NCI-H82 treated with DMSO at 0.1 percent for 48 hours (cell line): Measurements from ENCODE around the gene VWA7.

ENCODE experiments used
- DNase-seq: peaks from one replicate; lab custom pipeline; 2025; ENCODE audit not compliant: unreplicated experiment; lab: John Stamatoyannopoulos, UW

Gene VWA7

DNA sequence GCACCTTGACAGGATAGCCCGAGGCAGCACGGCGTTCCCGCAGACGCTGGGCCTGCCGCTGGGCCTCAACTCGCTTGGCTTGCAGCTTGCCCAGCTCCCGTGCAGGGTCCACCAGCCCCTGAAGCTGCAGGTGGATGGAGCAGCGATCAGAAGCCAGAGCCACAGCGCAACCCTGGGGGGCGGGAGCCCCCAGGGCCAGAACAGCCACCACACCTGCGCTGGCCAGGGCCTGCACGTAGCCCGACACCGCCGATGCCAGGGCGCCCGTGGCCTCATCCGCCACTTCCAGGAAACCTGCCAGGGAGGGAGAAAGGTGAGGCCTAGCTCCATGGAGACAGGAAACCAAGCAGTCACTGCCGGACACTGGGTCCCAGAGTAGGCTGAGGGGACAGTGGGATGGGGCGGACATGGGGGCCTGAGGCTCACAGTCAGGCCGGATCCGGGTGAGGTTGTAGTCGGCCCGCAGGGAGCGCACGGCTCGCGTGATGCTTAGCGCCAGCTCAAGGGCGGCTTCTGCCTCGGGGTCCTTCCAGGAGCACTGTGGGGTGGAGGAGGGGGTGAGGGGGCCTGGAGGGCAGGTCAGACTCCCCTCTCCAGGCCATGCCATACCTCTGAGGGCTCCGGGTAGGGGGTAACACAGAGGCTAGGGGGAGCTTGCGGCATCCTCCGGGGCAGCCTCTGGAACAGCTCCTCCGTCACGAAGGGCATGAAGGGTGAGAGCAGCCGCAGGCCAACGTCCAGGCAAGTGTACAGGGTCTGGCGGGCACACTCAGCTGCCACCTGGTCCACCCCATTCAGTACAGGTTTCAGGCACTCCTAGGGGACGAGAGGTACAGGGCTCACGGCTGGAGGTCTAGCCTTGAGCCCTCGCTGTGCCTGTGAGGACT, 2.1 kb upstream of the VWA7 start:
- no peak for DNase-seq

DNA sequence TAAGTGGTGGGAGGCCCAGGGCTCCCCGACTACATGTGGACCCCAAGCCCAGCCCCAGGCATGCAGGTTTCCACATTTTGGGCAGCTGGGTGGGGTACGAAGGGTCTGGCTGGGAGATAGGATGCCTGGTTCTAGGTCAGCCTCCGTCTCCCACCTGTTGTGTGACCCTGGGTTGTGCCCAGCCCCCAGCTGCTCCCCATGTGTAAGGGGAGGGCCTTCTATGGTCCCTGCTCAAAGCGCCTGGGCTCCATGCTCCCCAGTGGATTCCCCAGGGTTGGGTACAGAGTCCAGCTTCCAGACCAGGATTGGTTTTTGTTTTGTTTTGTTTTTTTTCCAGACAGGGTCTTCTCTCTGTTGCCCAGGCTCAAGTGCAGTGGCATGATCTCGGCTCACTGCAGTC, 1.1 kb upstream of the VWA7 start:
- no peak for DNase-seq

DNA sequence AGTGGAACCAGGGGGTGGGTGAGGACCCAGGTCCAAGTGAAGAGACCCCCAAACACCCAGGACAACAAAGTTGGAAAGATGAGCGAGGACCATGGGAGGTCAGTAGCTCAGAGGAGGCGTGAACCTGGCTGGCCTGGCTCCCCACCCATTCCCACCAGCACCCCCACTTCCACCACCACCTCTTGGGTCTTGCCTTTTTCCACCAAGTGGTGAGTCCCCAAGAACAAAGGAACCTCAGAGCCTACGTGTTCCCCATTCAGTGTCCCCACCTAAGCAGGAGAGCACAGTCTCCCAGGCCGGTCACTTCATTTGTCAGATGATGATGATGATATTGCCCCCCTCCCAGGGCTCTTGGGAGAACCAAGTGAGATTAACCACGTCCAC, 531 bp upstream of the VWA7 start:
- DNase-seq: no peak

DNA sequence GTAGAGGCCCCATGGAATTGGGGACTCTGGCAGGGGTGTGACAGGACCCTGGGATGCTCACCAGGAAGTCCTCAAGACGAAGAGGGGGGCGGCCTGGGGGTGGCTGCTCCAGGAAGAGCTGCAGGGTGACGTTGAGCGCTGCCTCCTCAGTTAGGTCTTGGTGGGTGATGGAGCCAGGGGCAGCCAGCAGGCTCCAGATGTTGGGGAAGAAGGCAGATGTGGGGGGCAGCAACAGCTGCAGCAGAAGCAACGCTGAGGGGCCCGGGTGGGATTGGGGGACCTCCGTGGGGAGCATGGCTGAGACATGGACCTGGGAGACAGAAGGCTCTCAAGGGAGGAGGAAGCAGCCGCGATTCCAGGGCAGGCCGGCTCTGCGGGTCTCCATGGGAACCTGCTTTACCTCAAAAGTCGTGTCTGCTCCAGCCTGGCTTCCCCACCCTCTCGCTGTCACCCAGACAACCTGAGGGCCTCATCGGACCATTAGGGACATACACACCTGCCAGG, 591 bp downstream of the VWA7 start:
- DNase-seq: no peak

DNA sequence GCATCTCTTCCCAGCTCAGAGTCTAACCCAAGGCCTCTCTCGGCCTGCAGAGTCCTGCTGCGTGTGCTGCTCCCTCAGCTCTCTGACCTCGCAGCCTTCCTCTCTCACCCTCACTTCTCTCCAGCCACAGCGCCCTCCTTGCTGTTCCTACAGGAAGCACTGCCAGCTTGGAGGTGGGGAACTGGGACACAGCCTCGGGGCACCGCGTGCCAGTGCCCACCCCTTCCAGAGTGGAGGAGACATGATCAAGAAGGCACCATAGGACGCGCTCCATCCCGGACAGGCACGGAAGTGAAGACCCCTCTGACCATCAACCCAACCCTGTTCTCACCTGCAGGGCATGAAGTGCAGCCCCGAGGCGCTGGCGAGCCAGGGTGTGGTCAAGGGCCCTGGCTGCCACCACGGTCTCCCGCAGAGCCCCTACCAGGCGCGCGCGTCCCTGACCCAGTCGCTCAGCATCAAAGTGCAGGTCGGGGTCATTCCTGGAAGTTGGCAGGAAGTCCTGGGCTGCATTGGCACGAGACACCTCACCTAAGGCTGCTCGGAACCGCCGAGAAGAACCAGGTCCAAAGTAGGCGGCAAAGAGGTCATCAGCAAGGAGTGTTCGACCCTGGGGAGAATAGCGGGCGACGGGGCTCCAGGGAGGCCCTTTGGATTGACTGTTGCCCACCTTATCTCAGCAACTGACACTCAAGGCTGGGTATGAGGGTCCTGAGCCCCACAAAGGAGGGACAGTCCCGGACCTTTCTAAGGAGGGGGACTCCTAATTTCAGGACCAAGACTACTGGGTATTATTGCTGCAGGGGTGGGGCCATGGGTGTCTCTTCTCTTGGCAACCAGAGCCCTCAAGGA, 1.3 kb downstream of the VWA7 start:
- DNase-seq: no peak

DNA sequence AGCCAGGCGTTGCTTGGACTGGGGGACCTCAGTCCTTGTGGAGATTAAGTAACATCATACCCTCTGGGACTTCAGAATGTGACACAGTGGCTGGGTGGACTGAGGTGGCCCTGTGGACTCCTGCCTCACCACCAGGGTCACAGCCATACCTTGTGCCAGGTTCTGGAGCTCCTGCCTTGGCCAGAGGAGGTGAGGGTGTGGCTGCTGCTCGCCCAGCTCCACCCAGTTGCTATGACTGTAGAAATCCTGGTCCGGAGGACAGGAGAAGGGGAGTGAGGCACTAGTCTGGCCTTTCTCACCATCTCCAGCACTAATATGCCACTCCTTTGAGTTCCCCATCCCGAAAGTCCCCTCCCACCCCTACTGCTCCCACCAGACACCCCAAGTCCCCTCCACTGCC, 1.9 kb downstream of the VWA7 start:
- no peak for DNase-seq

DNA sequence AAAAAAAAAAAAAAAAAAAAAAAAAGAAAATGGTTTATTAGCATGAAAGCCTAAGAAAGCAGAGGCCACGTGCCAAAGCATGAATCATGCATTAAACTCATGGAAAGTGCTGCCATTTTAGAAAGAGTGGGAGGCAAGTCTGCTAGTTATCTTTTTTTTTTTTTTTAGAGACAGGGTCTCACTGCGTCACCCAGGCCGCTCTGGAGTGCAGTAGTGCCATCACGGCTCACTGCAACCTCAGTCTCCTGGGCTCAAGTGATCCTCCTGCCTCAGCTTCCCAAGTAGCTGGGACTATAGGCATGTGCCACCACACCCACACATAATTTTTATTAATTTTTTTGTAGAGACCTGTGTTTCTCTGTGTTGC, 5.2 kb downstream of the VWA7 start:
- no peak for DNase-seq

DNA sequence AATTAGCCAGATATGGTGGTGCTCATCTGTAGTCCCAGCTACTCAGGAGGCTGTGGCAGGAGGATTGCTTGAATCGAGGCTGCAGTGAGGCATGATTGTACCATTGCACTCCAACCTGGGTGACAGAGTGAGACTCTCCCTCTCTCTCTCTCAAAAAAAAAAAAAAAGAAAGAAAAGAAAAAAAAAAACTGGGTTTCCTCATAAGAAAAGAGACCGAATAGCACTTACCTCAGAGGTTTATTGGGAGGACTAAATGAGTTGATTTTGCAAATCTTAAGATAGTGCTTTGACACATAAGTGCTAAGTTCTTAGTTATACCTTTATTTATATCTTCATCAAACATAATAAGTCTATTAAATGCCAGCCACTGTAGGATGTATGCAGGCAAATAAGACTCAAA, 6.3 kb downstream of the VWA7 start:
- DNase-seq: no peak

DNA sequence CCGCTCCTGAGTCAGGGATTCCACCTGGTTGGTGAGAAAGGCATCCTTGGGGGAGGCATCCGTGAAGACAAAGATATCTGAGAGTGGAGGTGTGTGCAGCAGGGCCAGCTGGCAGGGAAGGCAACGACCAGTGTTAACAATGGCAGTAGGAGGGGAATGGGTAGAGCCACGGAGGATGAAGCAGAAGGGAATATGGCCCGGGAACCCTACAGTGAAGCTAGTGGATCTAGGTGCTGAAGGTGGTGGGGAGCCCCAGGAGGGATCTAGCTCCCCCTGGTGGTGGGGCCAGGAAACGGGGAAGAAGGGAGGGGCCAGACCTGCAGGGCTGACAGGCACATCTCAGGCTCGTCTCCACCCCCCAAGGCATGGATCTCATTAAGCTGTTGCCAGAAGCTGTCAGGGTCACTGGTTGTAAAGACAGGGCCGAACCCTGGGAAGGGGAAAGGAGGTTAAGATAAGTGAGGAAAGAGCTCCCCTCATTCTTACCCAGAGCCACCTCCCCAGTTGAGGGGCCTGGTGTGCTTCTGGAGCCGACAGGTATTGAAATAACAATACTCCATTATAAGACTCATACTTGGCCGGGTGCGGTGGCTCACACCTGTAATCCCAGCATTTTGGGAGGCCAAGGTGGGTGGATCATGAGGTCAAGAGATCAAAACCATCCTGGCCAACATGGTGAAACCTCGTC, 7.3 kb downstream of the VWA7 start:
- peak; percentile 78 for DNase-seq

DNA sequence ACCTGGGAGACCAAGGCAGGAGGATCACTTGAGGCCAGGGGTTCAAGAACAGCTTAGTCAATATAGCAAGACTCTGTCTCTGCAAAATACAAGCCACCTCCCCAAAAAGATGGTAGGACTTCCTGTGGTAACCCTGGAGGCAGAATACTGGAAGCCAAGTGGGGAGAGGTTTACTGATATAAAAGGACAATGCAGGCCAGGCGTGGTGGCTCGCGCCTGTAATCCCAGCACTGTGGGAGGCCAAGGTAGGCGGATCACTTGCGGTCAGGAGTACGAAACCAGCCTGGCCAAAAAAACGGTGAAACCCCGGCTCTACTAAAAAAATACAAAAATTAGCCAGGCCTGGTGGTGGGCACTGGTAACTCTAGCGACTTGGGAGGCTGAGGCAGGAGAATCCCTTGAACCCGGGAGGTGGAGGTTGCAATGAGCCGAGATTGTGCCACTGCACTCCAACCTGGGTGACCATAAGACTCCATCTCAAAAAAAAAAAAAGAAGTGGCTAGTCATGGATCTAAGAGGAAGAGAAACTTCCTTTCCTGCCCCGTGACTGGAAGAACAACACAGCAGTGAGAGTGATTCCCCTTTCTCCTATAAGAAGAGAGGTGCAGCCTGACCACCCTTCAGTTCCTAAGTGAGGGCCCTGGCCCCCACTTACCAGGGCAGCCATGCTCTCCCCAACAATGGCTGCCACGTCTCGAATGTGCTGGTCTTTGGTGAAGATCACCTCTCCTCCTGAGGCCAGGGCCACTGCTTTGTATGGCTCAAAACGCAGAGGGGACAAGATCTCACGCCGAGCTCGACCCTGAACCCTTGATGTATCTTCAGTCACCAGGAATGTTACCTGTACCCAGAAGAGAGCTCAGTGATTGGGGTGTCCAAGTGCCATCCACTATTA, 8.5 kb downstream of the VWA7 start:
- DNase-seq: no peak

DNA sequence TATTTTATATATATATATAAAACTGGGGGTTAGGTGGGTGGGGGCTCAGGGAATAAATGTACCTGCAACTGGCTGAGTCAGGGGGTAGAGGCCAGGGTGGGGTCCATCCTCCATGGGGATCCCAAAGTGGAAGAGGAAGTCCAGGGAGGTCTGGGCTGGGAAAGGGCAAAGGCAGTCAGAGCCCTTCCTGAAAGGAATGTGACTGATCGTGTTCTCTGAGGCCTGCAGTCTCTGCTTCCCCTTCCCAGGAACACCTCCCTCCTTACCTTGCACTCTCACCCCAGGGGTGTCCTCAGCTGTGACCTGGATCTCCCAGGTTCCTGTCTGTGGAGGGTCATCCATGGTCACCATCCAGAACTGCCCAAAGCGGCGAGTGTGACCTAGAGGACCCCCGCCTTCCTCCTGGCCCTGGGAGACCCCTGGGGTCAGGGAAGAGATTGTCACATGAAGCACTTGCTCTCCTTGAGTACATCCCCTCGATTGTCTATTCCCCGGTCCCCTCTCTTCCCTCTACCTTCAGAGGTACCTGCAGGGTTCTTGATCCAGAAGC, 10.0 kb downstream of the VWA7 start:
- no peak for DNase-seq

DNA sequence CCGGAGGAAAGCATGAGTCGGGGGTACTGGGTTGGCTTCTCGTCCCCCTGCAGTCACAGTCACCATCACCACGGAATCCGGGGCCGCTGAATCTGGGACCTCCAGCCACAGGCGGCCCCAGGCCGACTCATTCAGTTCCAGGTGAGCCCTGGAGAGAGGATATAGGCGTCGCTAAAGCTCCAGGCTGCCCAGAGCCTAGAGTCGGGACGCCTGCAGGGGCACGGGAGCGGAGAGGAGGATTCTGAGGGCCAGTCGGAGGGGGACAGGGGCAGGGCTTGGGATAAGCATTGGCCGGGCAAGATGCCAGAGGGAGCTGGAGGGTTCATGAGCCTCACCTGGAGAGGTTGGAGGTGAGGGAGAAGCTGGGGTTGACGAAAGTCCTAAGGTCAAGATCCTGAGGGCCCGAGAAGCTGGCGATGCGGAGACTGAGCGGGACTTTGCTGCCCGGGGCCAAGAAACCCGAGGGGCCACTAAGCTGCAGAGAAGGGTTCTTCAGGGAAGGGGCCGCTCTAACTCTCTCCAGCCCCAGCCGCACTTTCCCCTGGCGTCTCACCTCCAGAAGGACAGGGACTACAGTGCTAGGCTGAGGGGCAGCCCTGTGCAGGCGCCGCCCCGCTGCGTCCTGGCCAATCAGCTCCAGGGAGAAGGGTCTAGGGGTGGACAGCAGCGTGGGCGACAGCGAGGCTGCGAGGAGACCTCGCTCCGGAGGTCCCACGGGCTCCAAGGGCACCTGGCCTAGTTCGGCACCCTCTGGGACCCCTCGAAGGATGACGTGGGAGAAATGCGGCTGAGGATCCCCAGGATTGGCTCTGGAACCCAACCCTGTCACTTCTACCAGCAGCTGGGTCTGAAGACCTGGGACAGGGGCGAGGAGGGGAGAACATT, 11.0 kb downstream of the VWA7 start:
- peak; percentile 46 for DNase-seq

DNA sequence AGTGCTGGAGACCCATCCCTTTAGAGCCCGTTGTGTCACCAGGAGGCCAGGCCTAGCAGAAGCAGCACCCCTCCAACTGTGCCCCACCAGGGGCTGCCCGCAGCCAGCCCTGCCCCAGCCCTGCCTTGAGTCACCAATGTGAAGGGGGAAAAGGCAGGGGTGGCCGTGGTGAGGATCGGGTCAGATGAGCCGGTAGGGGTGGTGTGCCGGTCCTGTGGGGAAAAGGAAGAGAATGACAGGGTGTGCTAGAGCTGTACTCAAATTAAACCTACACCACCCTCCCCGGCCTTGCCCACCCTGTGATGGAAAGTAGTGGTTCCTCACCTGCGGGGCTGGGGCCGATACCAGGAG, 11.6 kb downstream of the VWA7 start:
- DNase-seq: no peak

DNA sequence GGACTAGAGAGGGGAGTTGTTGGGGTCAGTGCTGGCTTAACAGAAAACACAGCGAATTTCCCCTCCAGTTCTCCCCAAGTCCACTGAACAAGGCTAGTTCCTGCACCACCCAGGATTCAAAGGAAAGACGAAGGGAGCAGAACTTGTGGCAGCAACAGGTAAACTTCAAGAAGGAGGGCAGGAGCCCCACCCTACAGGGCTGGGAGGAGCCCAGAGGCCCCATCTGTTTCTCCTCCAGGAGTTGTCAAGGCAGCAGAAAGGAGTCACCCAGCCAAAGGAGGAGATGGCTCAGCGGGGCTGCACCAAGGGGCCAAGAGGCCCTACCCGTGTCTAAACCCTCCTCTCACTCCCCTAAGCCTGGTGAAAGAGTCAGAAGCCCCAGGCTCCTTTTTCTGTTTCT, 12.9 kb downstream of the VWA7 start:
- no peak for DNase-seq

DNA sequence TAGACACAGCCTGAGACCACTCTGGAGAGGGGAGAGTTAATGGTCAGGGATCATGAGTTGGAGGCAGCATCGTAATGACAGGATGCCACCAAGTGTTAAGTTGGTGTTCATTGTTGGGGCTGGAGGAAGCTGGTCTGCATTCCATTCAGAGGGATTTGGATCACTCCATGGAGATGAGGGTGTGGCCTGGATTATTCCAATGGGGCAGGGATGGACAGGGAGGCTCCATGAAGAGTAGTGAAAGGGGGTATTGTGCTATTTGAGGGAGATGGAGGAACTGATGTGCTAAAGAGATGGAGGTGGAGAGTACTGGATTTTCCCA, 13.5 kb downstream of the VWA7 start:
- peak; percentile 25 for DNase-seq

DNA sequence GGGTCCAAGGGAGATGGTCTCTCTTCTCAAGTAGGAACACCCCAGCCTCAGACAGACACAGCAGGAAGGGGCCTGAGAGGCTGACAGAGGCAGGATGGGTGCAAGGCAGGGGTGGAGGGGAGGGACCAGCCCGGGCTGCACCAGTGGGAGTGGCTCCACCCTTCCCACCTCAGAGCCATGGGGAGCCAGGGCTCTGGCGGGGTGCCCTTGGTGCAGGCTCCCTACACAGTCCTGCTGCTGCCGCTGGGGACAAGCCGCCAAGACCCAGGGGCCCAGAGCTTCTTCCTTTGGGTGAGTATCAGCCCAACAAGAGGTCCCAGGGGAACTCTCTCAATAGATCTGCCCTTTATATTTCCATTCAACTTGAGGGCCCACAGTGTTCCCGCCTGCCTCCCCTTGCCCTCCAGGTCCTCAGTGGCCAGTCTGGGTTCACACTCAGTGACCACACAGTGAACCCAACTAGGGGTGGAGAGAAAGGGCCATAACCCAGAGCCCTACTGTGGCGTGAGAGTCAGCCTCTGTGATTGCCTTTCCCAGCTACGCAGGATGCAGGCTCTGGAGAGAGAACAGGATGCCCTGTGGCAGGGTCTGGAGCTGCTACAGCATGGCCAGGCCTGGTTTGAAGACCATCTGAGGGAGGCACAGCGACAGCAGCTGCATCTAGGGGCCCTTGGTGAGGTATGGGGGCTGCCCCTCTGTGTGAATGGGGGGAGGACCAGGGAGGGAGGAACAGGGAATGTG, 14.1 kb downstream of the VWA7 start:
- DNase-seq: no peak

DNA sequence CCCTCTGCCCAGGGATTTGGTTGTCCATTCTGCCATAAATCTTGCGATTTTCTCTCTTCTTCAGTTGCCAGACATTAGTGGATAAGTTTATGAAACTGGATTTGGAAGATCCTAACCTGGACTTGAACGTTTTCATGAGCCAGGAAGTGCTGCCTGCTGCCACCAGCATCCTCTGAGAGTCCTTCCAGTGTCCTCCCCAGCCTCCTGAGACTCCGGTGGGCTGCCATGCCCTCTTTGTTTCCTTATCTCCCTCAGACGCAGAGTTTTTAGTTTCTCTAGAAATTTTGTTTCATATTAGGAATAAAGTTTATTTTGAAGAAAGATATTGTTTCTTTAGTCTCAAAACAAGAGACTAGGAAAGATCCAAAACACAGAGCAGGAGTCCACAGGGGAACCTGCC, 14.8 kb downstream of the VWA7 start, which contains the start of gene SAPCD1:
SAPCD1 (plus strand) TSS at position 301 of the 400 bp plus-strand sequence. CDS start 399 bp downstream, outside the sequence.
- DNase-seq: no peak

DNA sequence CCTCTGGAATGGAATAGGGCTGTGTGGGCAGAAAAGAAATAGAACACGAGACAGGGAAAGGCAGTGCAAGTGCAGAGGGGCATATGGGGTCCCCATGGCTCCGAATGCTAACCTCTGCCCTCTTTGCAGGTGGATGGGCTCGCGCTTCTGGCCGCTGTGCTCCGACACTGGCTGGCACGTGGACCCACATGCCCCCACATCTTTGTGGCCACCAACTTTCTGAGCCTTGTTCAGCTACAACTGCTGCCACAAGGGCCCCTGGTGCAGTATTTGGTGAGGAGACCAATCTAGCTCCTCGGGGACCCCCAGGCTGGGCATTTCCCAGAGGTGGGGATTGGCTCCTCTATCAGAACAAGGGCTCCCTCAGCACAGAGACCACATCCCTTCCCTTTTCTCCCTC, 15.8 kb downstream of the VWA7 start:
- DNase-seq: no peak

DNA sequence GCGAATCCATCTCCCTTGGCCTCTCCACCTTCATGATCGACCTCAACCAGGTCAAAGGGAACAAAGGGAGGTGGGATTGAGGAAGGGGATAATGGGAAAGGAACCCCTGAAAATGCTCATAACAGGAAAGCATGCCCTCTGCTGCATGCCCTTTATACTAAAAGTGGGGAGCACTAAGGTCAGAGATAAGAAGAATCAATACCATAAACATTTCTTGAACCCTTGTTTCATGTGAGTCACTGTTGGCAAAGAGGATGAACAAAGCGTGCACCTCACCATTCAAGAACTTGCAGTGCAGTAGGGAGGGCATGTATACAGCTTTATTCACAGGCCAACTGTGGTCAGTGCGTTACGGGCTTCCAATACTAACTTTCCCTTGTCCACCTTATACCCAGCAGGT, 16.3 kb downstream of the VWA7 start:
- no peak for DNase-seq
